Measurements from ENCODE around the gene RBM19.

The RBM19 gene

DNA sequence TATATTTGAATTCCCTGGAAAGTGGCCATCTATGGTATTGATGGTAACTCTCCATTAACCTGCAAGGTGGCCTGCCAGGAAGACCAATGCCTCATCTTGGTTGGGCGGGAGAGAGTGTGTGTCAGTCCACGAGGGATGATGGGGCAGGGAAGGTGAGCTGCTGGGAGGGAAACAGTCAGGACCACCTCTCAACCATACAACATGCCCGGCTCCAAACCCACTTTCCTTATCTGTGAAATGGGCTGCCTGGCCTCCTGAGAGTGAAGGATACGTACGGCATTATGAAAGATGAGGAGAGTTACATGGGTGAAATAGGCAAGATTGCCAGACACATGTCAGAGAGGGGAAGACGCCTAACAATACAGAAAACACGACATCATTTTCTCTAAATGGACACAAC lies 70.9 kb downstream of the RBM19 start:
- Histone ChIP-seq H3F3A (ENCODE audit: insufficient read depth, low read length) (no peaks in the 10 kb centered on the region), H4K20me1 (ENCODE audit: insufficient read depth, low read length) (no peaks in the 10 kb centered on the region), H3K9me2 (replicated peaks; ENCODE audit: insufficient read depth, low read length) (no peaks in the 10 kb centered on the region), H3K79me2 (ENCODE audit: low read length) (no peaks in the 10 kb centered on the region), H3K4me3 (ENCODE audit: low read length) (no peak overlapping the region), H3K27ac (ENCODE audit: low read length) (no peak overlapping the region), H3K27me3 (replicated peaks; ENCODE audit: insufficient read depth, low read length) (no peaks in the 10 kb centered on the region), H2AFZ (ENCODE audit: low read length) (no peak overlapping the region), H3K36me3 (replicated peaks; ENCODE audit: insufficient read depth, low read length) (no peaks in the 10 kb centered on the region), H3K9me3 (replicated peaks; ENCODE audit: insufficient read depth, low read length) (no peaks in the 10 kb centered on the region), H3K4me1 (ENCODE audit: low read length) (no peaks in the 10 kb centered on the region), H3K9ac (ENCODE audit: low read length) (no peak overlapping the region), H3K4me2 (ENCODE audit: low read depth, low read length) (no peak overlapping the region)
- TF ChIP-seq EZH2 (optimal IDR thresholded peaks at IDR 0.05; ENCODE audit: low read depth, low read length) (no peak), EZH2phosphoT487 (IDR thresholded peaks at IDR 0.05; ENCODE audit: low read length) (no peak)
- TF ChIP-seq, protein P1, sequence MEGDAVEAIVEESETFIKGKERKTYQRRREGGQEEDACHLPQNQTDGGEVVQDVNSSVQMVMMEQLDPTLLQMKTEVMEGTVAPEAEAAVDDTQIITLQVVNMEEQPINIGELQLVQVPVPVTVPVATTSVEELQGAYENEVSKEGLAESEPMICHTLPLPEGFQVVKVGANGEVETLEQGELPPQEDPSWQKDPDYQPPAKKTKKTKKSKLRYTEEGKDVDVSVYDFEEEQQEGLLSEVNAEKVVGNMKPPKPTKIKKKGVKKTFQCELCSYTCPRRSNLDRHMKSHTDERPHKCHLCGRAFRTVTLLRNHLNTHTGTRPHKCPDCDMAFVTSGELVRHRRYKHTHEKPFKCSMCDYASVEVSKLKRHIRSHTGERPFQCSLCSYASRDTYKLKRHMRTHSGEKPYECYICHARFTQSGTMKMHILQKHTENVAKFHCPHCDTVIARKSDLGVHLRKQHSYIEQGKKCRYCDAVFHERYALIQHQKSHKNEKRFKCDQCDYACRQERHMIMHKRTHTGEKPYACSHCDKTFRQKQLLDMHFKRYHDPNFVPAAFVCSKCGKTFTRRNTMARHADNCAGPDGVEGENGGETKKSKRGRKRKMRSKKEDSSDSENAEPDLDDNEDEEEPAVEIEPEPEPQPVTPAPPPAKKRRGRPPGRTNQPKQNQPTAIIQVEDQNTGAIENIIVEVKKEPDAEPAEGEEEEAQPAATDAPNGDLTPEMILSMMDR (IDR thresholded peaks at IDR 0.05; ENCODE audit: low read length), result no peak
- DNase-seq, result no peak

DNA sequence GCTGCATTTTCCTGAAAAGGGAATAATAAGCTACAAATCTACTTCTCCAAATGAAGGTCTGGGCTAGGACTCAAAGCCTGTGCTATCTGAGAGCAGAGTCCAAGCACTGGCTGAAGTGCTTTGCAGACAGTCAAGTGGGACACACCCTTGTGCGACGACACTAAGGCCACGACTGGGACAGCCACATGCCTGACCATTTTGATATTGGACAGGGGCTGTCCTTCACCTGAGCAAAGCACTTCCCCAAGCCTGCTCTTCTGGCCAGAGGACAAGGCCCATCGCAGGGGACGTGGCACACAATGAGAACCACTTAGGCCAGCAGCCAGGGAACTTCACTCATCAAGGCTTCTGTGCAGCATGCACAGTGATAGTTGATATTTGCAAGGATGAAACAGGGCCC lies 71.4 kb downstream of the RBM19 start:
- Histone ChIP-seq H3K27me3 (replicated peaks; ENCODE audit: insufficient read depth, low read length) (no peaks in the 10 kb centered on the region), H3K4me1 (ENCODE audit: low read length) (no peaks in the 10 kb centered on the region), H2AFZ (ENCODE audit: low read length) (no peak overlapping the region), H3K9ac (ENCODE audit: low read length) (no peak overlapping the region), H3K79me2 (ENCODE audit: low read length) (no peaks in the 10 kb centered on the region), H3K9me2 (replicated peaks; ENCODE audit: insufficient read depth, low read length) (no peaks in the 10 kb centered on the region), H4K20me1 (ENCODE audit: insufficient read depth, low read length) (no peaks in the 10 kb centered on the region), H3K27ac (ENCODE audit: low read length) (no peak overlapping the region), H3K9me3 (replicated peaks; ENCODE audit: insufficient read depth, low read length) (no peaks in the 10 kb centered on the region), H3K4me3 (ENCODE audit: low read length) (no peak overlapping the region), H3F3A (ENCODE audit: insufficient read depth, low read length) (no peaks in the 10 kb centered on the region), H3K36me3 (replicated peaks; ENCODE audit: insufficient read depth, low read length) (no peaks in the 10 kb centered on the region), H3K4me2 (ENCODE audit: low read depth, low read length) (no peak overlapping the region)
- no peak for DNase-seq
- TF ChIP-seq, protein P1 (IDR thresholded peaks at IDR 0.05; ENCODE audit: low read length), result no peak
- TF ChIP-seq EZH2phosphoT487 (IDR thresholded peaks at IDR 0.05; ENCODE audit: low read length), result no peak
- TF ChIP-seq EZH2 (optimal IDR thresholded peaks at IDR 0.05; ENCODE audit: low read depth, low read length), result no peak

DNA sequence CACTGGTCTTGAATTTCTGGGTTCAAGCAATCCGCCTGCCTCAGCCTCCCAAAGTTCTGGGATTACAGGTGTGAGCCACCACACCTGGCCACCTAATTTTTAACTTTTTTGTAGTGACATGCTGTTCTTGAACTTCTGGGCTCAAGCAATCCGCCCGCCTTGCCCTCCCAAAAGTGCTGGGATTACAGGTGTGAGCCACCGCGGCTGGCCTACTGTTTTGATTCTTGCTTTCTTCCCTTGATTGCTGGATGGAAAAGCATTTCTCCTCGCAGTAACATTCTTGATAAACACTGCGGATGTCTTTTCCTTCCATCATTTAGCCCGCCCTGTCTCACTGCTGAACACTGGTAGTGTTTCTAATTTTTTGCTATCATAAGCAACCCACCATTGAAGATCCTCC lies 72.9 kb downstream of the RBM19 start:
- H3K9ac ChIP-seq (ENCODE audit: low read length), result no peak overlapping the region
- no peak for DNase-seq
- no peaks in the 10 kb centered on the region for H3K79me2 ChIP-seq (ENCODE audit: low read length)
- no peaks in the 10 kb centered on the region for H3K36me3 ChIP-seq (replicated peaks; ENCODE audit: insufficient read depth, low read length)
- H3K4me1 ChIP-seq (ENCODE audit: low read length), result no peaks in the 10 kb centered on the region
- no peak overlapping the region for H3K4me3 ChIP-seq (ENCODE audit: low read length)
- H3K27me3 ChIP-seq (replicated peaks; ENCODE audit: insufficient read depth, low read length), result no peaks in the 10 kb centered on the region
- no peaks in the 10 kb centered on the region for H3F3A ChIP-seq (ENCODE audit: insufficient read depth, low read length)
- TF ChIP-seq EZH2 (optimal IDR thresholded peaks at IDR 0.05; ENCODE audit: low read depth, low read length), result no peak
- no peaks in the 10 kb centered on the region for H4K20me1 ChIP-seq (ENCODE audit: insufficient read depth, low read length)
- H3K4me2 ChIP-seq (ENCODE audit: low read depth, low read length), result no peak overlapping the region
- no peak overlapping the region for H3K27ac ChIP-seq (ENCODE audit: low read length)
- H2AFZ ChIP-seq (ENCODE audit: low read length), result no peak overlapping the region
- no peaks in the 10 kb centered on the region for H3K9me2 ChIP-seq (replicated peaks; ENCODE audit: insufficient read depth, low read length)
- no peaks in the 10 kb centered on the region for H3K9me3 ChIP-seq (replicated peaks; ENCODE audit: insufficient read depth, low read length)

DNA sequence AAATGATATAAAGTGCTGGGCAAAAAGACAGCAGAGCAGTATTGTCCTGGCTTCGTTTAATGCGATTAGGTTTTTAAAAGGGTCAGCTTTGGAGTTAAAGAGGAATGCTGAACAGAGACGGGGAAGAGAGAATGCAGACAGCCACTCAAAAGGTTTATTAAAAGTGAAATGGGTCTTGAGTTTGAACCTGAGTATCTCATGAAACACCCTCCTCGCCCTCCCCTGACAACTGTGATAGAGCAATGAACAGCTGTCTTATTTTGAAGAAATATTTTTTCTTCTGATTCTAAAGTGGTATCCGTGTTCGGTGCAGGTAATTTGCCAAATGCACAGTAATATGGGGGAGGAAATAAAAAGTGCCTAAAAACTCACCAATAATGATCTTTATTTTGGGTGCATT lies 73.6 kb downstream of the RBM19 start:
- H3K27ac ChIP-seq (ENCODE audit: low read length), result no peak overlapping the region
- H2AFZ ChIP-seq (ENCODE audit: low read length), result no peak overlapping the region
- H3K9me3 ChIP-seq (replicated peaks; ENCODE audit: insufficient read depth, low read length), result no peaks in the 10 kb centered on the region
- no peaks in the 10 kb centered on the region for H3F3A ChIP-seq (ENCODE audit: insufficient read depth, low read length)
- no peaks in the 10 kb centered on the region for H3K27me3 ChIP-seq (replicated peaks; ENCODE audit: insufficient read depth, low read length)
- H3K9me2 ChIP-seq (replicated peaks; ENCODE audit: insufficient read depth, low read length), result no peaks in the 10 kb centered on the region
- no peaks in the 10 kb centered on the region for H3K36me3 ChIP-seq (replicated peaks; ENCODE audit: insufficient read depth, low read length)
- H3K9ac ChIP-seq (ENCODE audit: low read length), result no peak overlapping the region
- no peak for DNase-seq
- H3K79me2 ChIP-seq (ENCODE audit: low read length), result no peaks in the 10 kb centered on the region
- no peak for TF ChIP-seq EZH2phosphoT487 (IDR thresholded peaks at IDR 0.05; ENCODE audit: low read length)
- no peak for TF ChIP-seq EZH2 (optimal IDR thresholded peaks at IDR 0.05; ENCODE audit: low read depth, low read length)
- TF ChIP-seq, protein P1 (IDR thresholded peaks at IDR 0.05; ENCODE audit: low read length), result no peak
- H4K20me1 ChIP-seq (ENCODE audit: insufficient read depth, low read length), result no peaks in the 10 kb centered on the region
- no peaks in the 10 kb centered on the region for H3K4me1 ChIP-seq (ENCODE audit: low read length)
- no peak overlapping the region for H3K4me2 ChIP-seq (ENCODE audit: low read depth, low read length)
- H3K4me3 ChIP-seq (ENCODE audit: low read length), result no peak overlapping the region
